Neural progenitor cell (in vitro differentiated cells): ENCODE results near the gene EPHB6. TPM values are rescaled to one million over a fixed set of nuclear protein-coding genes. Genes with fewer than 3 reads are reported as not detected.
A peak's percentile ranks its signal among the peaks of the same experiment; 100 is the strongest.

ENCODE experiments used
- DNase-seq: peaks from one replicate; pipeline ENCODE4 v3.0.0-alpha.2; 2016; ENCODE audit warnings: low spot score
- H2AFZ ChIP-seq: fragments of 200-600 bp; sonication (generic); replicated peaks from 2 replicates; pipeline ENCODE4 v1.6.1; 2016; ENCODE audit warnings: antibody characterized with exemption
- H3F3A ChIP-seq: fragments of 200-600 bp; sonication (generic); 2 replicates; pipeline ENCODE4 v1.6.1; 2016; ENCODE audit warnings: antibody characterized with exemption, low read depth
- H3K27ac ChIP-seq: fragments of 200-600 bp; sonication (generic); 2 replicates; pipeline ENCODE4 v1.5.1; 2016; ENCODE audit warnings: mild to moderate bottlenecking
- H3K27me3 ChIP-seq: fragments of 200-600 bp; sonication (generic); 2 replicates; pipeline ENCODE4 v1.6.1; 2016; ENCODE audit warnings: mild to moderate bottlenecking, moderate library complexity
- H3K36me3 ChIP-seq: fragments of 200-600 bp; sonication (generic); 2 replicates; pipeline ENCODE4 v1.5.1; 2016
- H3K4me1 ChIP-seq: fragments of 200-600 bp; sonication (generic); 2 replicates; pipeline ENCODE4 v1.6.1; 2016; ENCODE audit warnings: mixed run types
- H3K4me2 ChIP-seq: fragments of 200-600 bp; sonication (generic); 2 replicates; pipeline ENCODE4 v1.6.1; 2016
- H3K4me3 ChIP-seq: fragments of 200-600 bp; sonication (generic); 2 replicates; pipeline ENCODE4 v1.5.1; 2016
- H3K79me2 ChIP-seq: fragments of 200-600 bp; sonication (generic); 2 replicates; pipeline ENCODE4 v1.6.1; 2016; ENCODE audit warnings: low read depth
- H3K9ac ChIP-seq: fragments of 200-600 bp; sonication (generic); 2 replicates; pipeline ENCODE4 v1.6.1; 2016
- H3K9me3 ChIP-seq: fragments of 200-600 bp; sonication (generic); 2 replicates; pipeline ENCODE4 v1.5.1; 2016; ENCODE audit warnings: low read depth
- H4K20me1 ChIP-seq: fragments of 200-600 bp; sonication (generic); 2 replicates; pipeline ENCODE4 v1.6.1; 2016; ENCODE audit warnings: low read depth
- H3K27ac Mint-ChIP-seq: 3 replicates; pipeline ENCODE4 v1.8.0; 2021; ENCODE audit warnings: mixed read lengths
- H3K27me3 Mint-ChIP-seq: 2 replicates; pipeline ENCODE4 v1.8.0; 2022; ENCODE audit warnings: low read depth, mild to moderate bottlenecking, inconsistent platforms, moderate library complexity, mixed read lengths; ENCODE audit not compliant: insufficient read depth
- H3K36me3 Mint-ChIP-seq: 3 replicates; pipeline ENCODE4 v1.8.0; 2021; ENCODE audit warnings: mixed read lengths
- H3K4me1 Mint-ChIP-seq: 3 replicates; pipeline ENCODE4 v1.8.0; 2021; ENCODE audit warnings: mixed read lengths
- H3K4me3 Mint-ChIP-seq: 3 replicates; pipeline ENCODE4 v1.8.0; 2021; ENCODE audit warnings: mild to moderate bottlenecking, moderate library complexity, mixed read lengths
- H3K9me3 Mint-ChIP-seq: 3 replicates; pipeline ENCODE4 v1.8.0; 2020; ENCODE audit warnings: mixed read lengths
- CTCF ChIP-seq: fragments of 200-600 bp; sonication (generic); IDR thresholded peaks from 2 replicates; pipeline ENCODE4 v1.5.1; 2017; ENCODE audit warnings: antibody characterized with exemption, mild to moderate bottlenecking
- EZH2 ChIP-seq: fragments of 200-600 bp; sonication (generic); IDR thresholded peaks from 2 replicates; pipeline ENCODE4 v1.6.1; 2017; ENCODE audit warnings: antibody characterized with exemption, mild to moderate bottlenecking, moderate library complexity
- EZH2phosphoT487 ChIP-seq: fragments of 200-600 bp; sonication (generic); IDR thresholded peaks from 2 replicates; pipeline ENCODE4 v1.6.1; 2017; ENCODE audit warnings: antibody characterized with exemption
- total RNA-seq: library from RNA; depleted of rRNA; stranded (reverse); fragments of >200 nt; gene quantifications from 2 replicates; pipeline ENCODE4 v1.2.3, GENCODE V29; 2015; ENCODE audit warnings: low replicate concordance

The EPHB6 gene
- total RNA-seq, 1 donor from 2014 or later = 4.8 TPM

- no peak overlapping the region for H3K27ac ChIP-seq
- Mint-ChIP-seq H3K4me1 (peaks cover 4% of the 10 kb centered on the region), H3K27ac (no peak overlapping the region), H3K9me3 (no peaks in the 10 kb centered on the region), H3K27me3 (peaks cover 10% of the 10 kb centered on the region), H3K36me3 (no peaks in the 10 kb centered on the region), H3K4me3 (no peak overlapping the region)
- no peaks in the 10 kb centered on the region for H3K4me1 ChIP-seq
- no peaks in the 10 kb centered on the region for H3K79me2 ChIP-seq
- H3K27me3 ChIP-seq = no peaks in the 10 kb centered on the region
- no peak for DNase-seq
- no peak overlapping the region for H3K4me2 ChIP-seq
- no peaks in the 10 kb centered on the region for H4K20me1 ChIP-seq
- no peaks in the 10 kb centered on the region for H3K36me3 ChIP-seq
- TF ChIP-seq EZH2 (no peak), EZH2phosphoT487 (no peak), CTCF (no peak)
- no peak overlapping the region for H3K4me3 ChIP-seq
- H3K9me3 ChIP-seq = no peaks in the 10 kb centered on the region
- no peak overlapping the region for H3K9ac ChIP-seq
- H3F3A ChIP-seq = no peaks in the 10 kb centered on the region
- no peak overlapping the region for H2AFZ ChIP-seq
Measured at GRCh38 chr7:142808802-142809583, 45.9 kb upstream of the EPHB6 start.

- TF ChIP-seq EZH2 (no peak), CTCF (no peak), EZH2phosphoT487 (no peak)
- Histone ChIP-seq H3K9me3 (no peaks in the 10 kb centered on the region), H3K79me2 (no peaks in the 10 kb centered on the region), H2AFZ (no peak overlapping the region), H3K4me3 (no peak overlapping the region), H3K27ac (no peak overlapping the region), H3K4me1 (no peaks in the 10 kb centered on the region), H3K36me3 (no peaks in the 10 kb centered on the region), H4K20me1 (no peaks in the 10 kb centered on the region), H3K27me3 (no peaks in the 10 kb centered on the region), H3K4me2 (no peak overlapping the region), H3K9ac (no peak overlapping the region), H3F3A (no peaks in the 10 kb centered on the region)
- Mint-ChIP-seq H3K4me1 (peaks cover 4% of the 10 kb centered on the region), H3K36me3 (no peaks in the 10 kb centered on the region), H3K27ac (no peak overlapping the region), H3K9me3 (no peaks in the 10 kb centered on the region), H3K4me3 (no peak overlapping the region), H3K27me3 (peaks cover 7% of the 10 kb centered on the region)
- no peak for DNase-seq
Measured at GRCh38 chr7:142809671-142810070, 45.2 kb upstream of the EPHB6 start.

GRCh38 chr7:142811154-142811737 is 43.6 kb upstream of the EPHB6 start:
- peaks cover 5% of the 10 kb centered on the region for H3K27me3 Mint-ChIP-seq
- Histone ChIP-seq H3K36me3 (no peaks in the 10 kb centered on the region), H3K79me2 (no peaks in the 10 kb centered on the region), H3K4me1 (no peaks in the 10 kb centered on the region), H3K4me2 (no peak overlapping the region), H3K4me3 (no peak overlapping the region), H4K20me1 (no peaks in the 10 kb centered on the region), H3F3A (no peaks in the 10 kb centered on the region), H3K9me3 (no peaks in the 10 kb centered on the region), H2AFZ (no peak overlapping the region), H3K27ac (no peak overlapping the region), H3K9ac (no peak overlapping the region), H3K27me3 (no peaks in the 10 kb centered on the region)
- H3K4me1 Mint-ChIP-seq = peaks cover 4% of the 10 kb centered on the region
- H3K36me3 Mint-ChIP-seq = no peaks in the 10 kb centered on the region
- DNase-seq = peak; percentile 82
- peak; percentile 82 for TF ChIP-seq CTCF
- TF ChIP-seq EZH2phosphoT487 = no peak
- TF ChIP-seq EZH2 = no peak
- no peaks in the 10 kb centered on the region for H3K9me3 Mint-ChIP-seq
- no peak overlapping the region for H3K4me3 Mint-ChIP-seq
- H3K27ac Mint-ChIP-seq = no peak overlapping the region
